HG03520 (cell line): Measurements from ENCODE around the gene FOXA2.

Experiments used
- ATAC-seq: cut with Tn5 transposase; IDR thresholded peaks from one replicate; pipeline ENCODE4 v1.9.1; 2021; ENCODE audit warnings: mild to moderate bottlenecking, moderate library complexity; ENCODE audit not compliant: unreplicated experiment

The FOXA2 gene

DNA sequence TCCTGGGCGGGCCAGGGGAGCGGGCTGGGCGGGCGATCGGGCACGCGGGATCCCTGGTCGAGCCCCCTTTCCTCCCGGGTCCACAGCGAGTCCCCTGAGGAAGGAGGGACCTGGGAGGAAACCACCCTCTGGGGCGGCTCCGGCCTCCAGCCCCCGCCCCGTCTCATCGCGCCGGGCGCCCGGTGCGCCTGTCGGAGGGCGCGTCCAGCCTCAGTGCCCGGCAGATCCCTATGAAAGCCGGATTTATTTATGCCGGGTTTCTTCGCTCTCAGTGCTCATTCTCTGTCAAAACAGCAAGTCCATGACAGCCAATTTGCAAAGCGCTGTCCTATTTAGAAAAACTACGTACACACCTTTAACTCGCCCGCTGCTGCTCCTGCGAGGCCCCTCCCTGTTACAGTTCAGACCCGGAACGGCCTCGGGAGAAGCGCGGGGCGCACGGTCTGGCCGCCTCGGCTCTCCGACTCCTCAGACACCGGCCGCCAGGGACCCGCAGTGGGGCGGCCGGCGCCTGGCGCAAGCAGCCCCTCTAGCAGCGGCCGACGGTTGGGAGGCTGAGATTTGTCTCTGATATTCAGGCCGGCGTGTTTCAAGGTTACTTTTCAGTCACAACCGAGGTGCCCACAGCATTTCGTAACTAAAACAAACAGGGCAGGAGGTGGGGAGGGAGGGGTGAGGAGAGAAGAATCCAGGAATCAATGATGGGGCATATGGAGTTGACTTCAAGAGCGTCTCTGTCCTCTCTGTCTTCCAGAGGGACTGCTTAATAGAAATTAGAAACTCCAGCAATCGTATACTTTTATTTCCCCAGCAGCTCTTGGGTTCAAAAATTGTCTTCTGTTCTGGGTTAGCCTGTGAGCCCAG, 782 bp upstream of the FOXA2 start:
- no peak for ATAC-seq

DNA sequence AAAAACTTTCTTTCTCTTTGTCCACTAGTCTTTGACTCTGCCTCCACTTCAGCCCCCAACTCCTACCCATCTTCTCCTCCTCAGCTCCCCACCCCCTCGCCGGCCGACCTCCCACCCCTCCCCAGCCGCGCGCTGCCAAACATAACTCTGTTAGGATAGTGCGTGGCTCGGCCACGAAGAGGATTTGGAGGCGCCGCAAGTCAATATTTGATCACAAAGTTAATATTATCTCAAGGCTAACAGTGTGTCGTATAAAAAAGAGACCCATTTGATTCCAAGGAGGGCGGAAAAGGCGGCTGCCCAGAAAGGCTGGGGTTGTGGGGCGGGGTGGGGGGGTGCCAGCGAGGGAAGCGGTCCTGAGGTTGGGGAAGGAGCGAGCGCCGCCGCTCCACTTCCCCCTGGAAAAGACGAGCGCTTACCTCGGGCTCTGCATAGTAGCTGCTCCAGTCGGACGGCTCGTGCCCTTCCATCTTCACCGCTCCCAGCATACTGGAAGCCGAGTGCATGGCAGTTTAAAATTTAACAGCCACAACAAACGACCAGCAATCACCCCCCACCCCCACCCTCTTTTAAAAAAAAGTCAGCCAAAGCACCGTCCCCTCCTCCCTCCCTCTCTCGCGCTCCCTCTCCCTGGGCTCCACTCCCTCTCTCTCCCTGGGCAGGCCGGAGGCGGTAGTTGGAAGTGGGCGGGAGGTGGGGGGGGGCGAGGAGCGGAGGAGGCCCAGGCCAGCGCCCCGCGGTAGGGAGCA, 425 bp downstream of the FOXA2 start:
- no peak for ATAC-seq

DNA sequence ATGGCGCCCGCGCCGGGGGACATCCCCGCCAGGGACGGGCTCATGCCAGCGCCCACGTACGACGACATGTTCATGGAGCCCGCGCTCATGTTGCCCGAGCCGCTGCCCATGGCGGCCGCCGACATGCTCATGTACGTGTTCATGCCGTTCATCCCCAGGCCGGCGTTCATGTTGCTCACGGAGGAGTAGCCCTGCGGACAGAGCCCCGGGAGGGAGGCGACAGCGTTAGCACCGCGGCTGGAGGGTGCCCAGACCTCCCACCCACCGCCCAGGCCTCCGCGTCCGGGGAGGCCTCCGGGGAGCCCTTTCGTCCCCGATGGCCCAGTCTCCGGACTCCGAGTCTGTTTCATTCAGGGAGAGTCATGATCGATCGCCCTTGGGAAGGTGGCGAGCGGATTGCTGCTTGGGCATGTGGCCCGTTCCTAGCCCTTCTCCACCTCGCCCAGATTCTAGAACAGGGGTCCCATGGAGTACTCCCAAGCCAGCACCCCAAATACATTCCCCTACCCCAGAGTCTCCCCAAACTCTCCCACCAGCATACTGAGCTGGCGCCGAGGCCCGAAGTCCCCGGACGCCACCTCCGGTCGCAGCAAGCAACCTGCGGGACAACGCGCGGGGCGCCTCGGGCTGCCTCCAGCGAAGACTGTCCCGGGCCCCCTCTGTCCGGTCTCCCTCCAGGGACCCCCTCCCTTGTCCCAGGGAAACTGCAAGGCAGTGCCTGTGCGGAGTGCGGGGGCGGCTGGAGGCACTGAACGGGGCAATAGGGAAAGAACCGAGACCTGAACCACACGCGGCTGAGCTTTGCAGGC, 1.2 kb downstream of the FOXA2 start:
- no peak for ATAC-seq

DNA sequence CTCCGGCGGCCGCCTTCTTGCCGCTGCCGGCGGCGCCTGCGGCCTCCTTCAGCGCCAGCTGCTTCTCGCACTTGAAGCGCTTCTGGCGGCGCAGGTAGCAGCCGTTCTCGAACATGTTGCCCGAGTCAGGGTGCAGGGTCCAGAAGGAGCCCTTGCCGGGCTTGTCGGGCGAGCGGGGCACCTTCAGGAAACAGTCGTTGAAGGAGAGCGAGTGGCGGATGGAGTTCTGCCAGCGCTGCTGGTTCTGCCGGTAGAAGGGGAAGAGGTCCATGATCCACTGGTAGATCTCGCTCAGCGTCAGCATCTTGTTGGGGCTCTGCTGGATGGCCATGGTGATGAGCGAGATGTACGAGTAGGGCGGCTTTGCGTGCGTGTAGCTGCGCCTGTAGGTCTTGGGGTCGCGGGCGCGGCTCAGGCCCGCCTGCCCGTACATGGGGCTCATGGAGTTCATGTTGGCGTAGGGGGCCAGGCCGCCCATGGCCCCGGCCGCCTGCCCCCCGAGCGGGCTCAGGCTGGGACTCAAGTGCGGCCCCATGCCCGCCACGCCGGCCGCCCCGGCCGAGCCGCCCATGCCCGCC, 1.9 kb downstream of the FOXA2 start:
- no peak for ATAC-seq

DNA sequence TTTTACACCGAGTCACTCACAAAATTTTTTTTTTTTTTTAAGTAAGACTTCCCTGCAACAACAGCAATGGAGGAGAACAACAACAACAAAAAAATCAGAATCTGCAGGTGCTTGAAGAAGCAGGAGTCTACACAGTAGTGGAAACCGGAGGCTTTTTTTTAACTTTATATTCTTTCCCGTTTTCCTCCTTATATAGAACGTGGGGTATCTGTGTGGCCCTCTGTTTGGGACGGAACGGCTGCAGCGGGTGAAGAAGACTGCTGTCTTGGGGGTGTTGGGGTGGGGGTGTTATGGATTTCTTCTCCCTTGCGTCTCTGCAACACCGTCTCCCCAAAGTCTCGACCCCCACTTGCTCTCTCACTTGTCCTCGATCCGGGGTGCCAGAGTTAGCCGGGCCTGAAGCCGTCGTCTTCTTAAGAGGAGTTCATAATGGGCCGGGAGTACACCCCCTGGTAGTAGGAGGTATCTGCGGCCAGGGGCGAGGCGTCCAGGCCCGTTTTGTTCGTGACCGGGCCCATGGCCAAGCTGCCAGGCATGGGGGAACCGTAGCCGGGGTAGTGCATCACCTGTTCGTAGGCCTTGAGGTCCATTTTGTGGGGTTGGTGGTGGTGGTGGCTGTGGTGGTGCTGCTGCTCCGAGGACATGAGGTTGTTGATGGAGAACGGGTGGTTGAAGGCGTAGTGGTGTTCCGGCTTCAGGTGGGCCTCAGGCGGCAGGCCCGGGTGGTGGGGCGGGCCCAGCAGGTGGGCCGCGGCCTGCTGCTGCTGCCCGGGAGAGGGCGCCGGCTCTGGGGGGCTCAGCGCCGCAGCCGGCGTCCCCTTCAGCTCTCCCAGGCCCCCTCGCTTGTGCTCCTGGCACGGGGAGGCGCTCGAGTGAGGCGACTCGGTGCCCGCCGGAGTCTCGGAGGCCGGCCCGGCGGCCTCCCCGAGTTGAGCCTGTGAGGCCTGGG, 2.7 kb downstream of the FOXA2 start:
- ATAC-seq, result no peak

DNA sequence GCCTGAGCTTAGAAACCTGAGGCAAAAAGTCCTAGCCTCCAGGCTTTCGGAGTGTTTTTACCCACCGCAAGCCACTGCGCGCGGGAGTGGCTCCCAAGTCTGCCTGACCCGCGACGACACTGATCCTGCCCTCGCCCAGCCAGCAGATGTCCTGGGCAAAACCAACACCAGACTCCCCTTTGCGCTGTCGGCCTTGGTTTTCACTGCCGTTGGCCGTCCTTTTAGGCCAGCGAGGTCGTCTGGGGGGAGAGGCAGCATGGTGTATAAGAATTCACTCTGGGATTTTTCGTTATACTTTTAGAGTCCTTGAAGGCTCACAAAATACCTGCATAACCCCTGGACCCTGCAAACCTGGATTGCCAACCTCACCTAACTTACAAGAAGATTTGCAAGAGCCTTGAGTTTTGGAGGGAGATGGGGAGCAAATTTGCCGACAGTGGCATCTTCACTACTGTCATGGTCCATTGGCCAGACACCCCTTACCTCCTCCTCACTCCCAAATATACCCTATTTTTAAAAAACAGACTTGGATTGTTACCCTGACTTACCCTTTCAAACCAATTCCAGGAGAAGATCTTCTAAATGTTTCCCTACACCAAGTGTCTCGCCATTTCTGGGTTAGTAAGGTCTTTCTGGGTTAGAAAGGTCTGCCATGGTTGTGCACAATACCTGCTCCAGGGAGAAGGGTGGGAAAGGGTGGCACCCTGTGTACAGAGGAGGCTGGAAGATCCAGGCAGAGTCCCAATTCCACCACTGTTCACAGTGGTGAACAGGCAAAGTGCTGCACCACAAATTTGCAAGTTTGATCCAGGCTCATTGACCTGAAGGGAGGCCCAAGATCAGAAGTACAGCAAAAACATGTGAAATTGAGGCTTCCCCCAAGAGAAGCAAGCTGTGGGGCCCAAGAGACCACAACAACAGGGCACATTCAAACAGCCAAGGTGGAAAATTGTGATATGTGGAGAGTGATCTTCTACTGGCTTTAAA, 4.4 kb downstream of the FOXA2 start:
- ATAC-seq, result no peak

DNA sequence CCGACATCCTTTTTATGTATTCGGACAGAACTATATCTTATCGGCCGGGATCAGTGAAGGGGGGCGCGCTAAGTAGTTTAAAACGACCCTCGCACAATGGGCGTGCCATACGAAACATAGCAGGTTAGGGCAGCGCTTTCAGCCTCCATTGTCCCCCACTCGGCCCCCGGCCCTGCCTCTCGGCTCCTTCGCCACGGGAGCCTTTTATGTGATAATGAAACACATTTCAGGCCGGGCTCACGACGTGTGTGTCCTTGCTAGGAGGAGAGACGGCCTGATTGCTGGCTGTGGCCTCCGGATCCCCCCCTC, 5.3 kb downstream of the FOXA2 start:
- no peak for ATAC-seq

DNA sequence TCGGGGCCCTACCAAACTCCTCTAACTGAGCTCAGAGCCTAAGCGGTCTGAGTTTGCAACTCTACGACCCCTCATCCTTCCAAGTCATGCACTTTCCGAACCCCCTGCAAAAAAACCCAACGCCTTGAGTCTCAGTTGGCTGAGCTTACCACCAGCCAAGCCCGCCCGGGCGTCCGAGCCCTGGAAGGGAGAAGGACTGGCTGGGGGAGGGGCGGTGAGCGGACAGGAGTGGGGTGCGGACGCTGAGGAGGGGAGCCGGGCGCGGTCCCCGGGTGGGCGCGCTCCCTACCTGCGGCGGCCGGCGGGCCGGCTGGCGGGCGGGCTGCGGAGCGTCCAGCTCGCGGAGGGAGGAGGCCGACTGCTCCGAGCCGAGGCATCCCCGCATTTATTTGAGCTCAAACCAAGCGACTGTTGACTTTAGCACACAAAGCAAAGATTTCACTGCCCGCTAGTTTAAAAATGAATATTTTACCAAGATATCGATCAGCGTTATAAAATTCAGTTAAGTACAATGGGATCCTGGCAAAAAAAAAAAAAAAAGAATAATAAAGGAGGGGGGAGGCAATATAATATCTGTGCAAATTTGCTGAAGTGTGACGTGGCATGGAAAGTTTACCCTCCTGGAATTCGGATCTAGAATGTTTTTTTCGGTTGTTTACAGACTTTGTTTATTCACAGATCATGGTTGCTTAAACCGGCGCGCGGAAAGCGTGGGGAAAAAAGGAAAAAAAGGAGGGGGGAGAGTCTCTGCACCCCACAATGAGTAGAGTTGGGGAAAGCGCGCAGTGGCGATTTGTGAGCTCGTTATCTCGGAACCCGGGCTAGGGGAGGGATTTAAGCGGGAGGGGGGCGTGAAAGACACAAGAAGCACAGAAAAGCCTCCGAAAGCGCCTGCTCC, 5.9 kb downstream of the FOXA2 start:
- no peak for ATAC-seq

DNA sequence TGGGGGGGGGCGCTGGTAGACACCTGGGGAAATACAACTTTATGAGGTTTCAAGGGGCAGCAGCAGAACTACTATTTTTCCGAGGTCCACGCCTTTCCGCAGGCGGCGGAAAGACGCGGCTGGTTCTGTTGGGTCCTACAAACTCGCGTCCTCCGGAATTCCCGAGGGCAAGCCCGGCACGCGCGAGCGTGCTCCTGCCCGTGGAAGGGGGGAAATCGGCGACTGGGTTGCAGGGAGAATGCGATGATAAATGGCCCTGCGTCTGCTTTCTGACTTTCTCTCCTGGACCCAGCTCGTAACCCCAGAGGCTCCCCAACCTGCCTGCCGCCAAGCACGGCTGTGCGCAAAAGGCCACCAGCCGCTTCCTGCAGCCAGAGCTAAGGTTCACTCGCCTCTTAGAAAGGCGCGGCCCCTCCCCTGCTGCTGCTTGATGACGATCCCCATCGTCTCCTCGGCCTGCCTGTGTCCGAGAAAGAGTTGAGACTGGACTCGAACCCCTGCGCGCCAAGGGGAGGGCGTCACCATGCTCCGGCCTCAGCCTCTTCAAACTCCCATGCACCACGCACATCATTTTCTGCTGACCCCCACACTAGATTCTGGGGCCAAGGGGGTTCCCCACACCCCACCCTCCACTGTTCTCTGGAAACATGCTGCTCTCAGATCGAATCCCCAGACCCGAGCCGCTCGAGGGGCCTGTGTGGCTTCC, 6.7 kb downstream of the FOXA2 start:
- ATAC-seq, result no peak

DNA sequence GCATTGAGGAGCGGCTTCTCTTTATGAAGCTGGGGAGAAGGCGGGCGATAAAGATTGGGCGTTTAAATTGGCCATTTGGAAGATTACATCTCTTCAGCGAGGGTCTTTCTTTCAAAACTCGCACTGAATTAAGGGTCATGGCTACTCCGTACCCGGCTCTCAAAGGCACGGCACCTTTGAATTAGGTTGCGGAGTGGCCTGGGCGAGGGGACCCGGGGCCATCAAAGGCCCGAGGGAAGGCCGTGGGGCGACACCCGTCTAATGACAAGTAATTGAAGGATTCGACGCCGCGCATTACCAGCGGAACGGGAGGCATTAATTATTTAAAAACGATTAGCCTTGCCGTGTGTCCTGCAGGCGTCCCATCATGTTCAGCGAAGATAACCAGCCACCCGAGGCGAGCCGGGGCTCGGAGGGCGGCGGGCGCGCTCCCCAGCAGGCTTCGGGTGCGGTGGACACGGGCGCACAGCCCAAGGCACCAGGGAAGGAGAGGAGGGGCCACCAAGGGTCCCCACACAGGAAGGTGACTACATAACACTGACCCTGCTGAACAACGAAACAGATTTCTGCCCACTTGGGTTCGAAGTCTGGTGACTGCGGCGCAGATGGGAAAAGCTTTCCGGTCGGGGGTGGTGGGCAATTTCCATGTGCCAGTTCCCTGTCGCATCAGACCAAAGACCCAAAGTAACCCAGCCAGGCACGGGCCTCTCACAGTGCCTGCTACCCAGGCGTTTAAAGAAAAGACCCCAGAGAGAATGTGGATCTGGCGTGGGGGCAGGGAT, 7.4 kb downstream of the FOXA2 start:
- no peak for ATAC-seq

DNA sequence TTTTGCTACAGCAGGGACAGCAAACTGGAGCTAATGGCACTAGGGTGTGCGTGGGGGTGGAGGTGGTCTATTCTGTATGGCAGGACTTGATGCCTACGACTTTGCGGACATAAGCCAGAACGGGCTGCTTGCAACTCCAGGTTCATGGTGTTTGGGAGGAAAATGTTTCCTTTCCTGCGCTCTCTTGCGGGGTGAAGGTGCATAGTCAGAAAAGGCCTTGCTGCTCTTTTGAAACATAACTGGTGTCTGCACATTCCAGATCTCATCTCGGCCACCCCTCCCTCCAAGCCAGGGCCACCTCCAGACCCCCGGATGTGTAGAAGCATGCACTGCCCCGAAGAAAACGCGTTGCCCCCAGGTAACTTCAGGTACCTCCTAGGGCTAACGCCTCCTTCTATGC, 8.1 kb downstream of the FOXA2 start:
- ATAC-seq, result no peak

DNA sequence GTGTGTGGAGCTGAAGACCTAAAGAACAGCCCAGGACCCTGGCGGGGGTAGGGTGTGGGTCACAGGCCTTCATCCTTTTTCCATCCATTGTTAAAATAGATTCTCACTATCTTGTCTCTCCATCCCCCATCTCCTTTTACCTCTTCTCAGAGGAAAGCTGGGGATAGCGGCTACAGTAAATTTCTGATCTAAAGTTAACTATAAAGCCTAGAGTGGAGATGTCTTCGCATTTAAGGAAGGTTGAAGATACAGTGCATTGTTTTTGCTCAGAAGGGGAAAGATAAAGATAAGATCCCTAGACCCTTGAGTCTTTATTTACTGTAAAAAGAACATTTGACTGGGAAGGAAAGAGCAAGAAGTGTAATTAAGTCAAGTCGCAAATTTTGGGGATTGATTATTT, 8.6 kb downstream of the FOXA2 start:
- no peak for ATAC-seq

DNA sequence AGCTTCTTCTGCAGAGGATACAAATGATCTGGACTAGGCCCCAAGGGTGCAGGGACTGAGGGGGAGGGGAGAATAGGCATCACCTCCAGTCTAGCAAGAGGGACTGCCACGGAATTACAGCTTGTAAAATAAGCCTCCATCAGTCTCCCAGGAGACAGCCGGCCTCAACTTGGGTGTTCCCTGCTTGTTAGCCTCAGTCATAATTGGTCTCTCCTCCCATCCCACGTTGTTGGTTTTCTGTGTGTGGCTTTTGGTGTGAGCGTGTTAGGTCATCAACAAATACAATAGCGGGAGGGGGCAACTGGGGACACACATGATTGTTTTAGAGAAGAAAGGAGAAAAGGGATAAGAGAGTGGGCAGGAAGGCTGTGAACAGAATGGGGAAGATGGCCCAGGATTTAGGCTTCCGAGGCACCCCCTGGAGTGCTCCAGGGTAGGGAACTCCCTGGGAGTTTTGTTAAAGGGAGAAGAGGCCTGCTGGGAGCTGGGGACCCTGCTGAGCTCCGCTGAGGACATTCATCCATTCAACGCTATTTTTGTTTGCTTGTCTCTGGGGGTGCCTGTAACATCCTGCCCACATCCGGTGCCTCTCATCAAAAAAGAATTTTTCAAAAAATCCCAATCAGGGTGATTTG, 9.2 kb downstream of the FOXA2 start:
- no peak for ATAC-seq

DNA sequence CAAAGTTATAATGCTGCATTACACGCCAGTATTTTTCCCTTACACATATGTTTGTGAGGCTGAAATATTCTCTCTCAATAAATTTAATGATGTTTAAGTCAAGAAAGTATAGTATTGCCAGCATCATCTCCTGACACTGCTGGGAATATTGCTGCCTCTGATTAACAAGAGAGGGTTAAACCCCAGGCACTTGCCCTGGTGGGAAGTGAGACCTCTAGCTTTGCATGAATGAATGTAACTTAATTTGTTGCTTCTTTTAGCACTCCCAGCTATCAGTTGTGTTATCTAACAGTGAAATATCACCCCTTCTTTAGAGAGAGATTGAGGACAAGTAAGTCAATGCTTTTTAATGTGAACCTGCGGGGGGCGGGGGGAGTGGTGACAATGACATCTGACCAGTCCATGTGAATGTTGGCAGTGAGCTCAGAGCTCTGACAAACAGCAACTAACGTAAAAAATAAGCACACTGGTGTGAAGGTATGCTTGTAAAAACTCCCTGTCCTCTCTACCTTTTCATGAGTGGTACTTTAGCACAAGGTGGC, 9.8 kb downstream of the FOXA2 start:
- no peak for ATAC-seq

DNA sequence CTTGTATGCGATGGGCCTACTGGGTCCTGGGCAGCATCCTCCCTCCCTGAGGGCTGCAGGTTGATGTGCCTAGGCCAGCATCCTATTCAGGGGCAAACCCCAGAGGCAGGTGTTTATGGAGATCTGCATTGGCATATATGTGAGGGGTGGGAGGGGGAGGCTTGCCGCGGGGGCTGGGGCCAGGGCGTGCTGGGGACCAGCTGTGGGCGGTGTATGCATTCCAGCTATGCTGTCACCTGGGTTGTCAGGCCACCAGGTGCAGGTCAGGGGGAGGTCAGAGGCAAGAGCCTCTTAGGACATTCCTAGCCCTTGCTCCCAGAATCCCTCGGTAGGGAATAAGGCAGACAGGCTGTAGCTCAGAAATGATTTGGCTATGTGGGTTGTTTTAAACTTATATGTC, 11.9 kb downstream of the FOXA2 start:
- no peak for ATAC-seq

DNA sequence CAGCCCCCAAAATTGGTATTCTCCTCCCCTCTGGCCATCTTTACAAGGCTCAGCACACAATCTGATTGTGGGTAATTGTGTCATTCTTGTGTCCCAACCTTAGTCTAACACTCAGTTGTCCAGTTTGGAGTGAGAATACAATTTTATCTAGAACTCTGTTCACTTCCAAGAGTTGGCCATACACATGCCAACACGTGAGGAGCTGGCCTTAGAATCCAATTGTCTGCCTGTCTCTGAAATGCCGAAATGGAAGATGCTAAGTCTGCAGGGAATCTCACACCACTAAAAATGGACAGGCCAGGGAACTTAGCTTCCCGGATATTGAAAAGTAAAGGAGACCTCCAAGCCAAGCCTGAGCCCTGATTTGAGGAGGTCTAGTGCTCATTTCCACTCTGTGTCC, 12.3 kb downstream of the FOXA2 start:
- no peak for ATAC-seq
